ENCODE measurements around the gene POU3F1.
"Not testable (repeated sequence)": the region's sequence is repeated elsewhere in the genome, so short reads cannot be mapped to it uniquely, and the experiment has no call there.

Gene POU3F1

GRCh38 chr1:38047603-38048141 is 1.1 kb upstream of the POU3F1 start:
- DNase-seq (ENCODE audit: low read depth) = no peak

GRCh38 chr1:38046884-38047602 is 450 bp upstream of the POU3F1 start:
- peak; percentile 75 for DNase-seq (ENCODE audit: low read depth)

- DNase-seq (ENCODE audit: low read depth) = no peak
Measured at GRCh38 chr1:38045401-38046332, 926 bp downstream of the POU3F1 start.

- no peak for DNase-seq (ENCODE audit: low read depth)
Measured at GRCh38 chr1:38044221-38045215, 2.1 kb downstream of the POU3F1 start.

- DNase-seq (ENCODE audit: low read depth) = no peak
Measured at GRCh38 chr1:38043036-38043747, 3.4 kb downstream of the POU3F1 start.

GRCh38 chr1:38041936-38042834 is 4.4 kb downstream of the POU3F1 start:
- no peak for DNase-seq (ENCODE audit: low read depth)

GRCh38 chr1:38039331-38040088 is 7.1 kb downstream of the POU3F1 start:
- no peak for DNase-seq (ENCODE audit: low read depth)

GRCh38 chr1:38038861-38039260 is 7.7 kb downstream of the POU3F1 start:
- no peak for DNase-seq (ENCODE audit: low read depth)

GRCh38 chr1:38037221-38037939 is 9.2 kb downstream of the POU3F1 start:
- DNase-seq (ENCODE audit: low read depth) = no peak

- DNase-seq (ENCODE audit: low read depth) = no peak
Measured at GRCh38 chr1:38034871-38035270, 11.7 kb downstream of the POU3F1 start.

- DNase-seq (ENCODE audit: low read depth) = not testable (repeated sequence)
Measured at GRCh38 chr1:38032992-38033391, 13.6 kb downstream of the POU3F1 start.

- no peak for DNase-seq (ENCODE audit: low read depth)
Measured at GRCh38 chr1:38031513-38031866, 15.1 kb downstream of the POU3F1 start.

- DNase-seq (ENCODE audit: low read depth) = no peak
Measured at GRCh38 chr1:38030596-38031512, 15.7 kb downstream of the POU3F1 start.

GRCh38 chr1:38029685-38030511 is 16.7 kb downstream of the POU3F1 start:
- peak; percentile 38 for DNase-seq (ENCODE audit: low read depth)

GRCh38 chr1:38029081-38029681 is 17.4 kb downstream of the POU3F1 start:
- DNase-seq (ENCODE audit: low read depth) = no peak

- DNase-seq (ENCODE audit: low read depth) = no peak
Measured at GRCh38 chr1:38028671-38029070, 17.9 kb downstream of the POU3F1 start.
